GM10248 (cell line): Measurements from ENCODE around the gene FILIP1.

Experiments used
- CTCF ChIA-PET: fragments of 300-600 bp; sonication (Branson Sonifier 250); formaldehyde crosslinking; extraction: SDS; loops from one replicate; lab custom pipeline; 2021; ENCODE audit warnings: antibody characterized with exemption; lab: Yijun Ruan, JAX
- POLR2A ChIA-PET: fragments of 350-650 bp; sonication (Branson Sonifier 250); formaldehyde crosslinking; extraction: SDS; loops from one replicate; lab custom pipeline; 2020; ENCODE audit warnings: antibody characterized with exemption; lab: Yijun Ruan, JAX
- DNase-seq: peaks from one replicate; pipeline ENCODE4 v3.0.0; 2012; ENCODE audit errors: extremely low spot score
- CTCF ChIP-seq: IDR thresholded peaks from 2 replicates; pipeline ENCODE4 v1.5.1; 2012; ENCODE audit warnings: mild to moderate bottlenecking, low read depth; ENCODE audit errors: extremely low read depth, missing control alignments, control extremely low read depth

FILIP1 gene

GRCh38 chr6:75493400-75494064 lies at the start of gene FILIP1:
Gene FILIP1, minus strand, starts transcription at chr6:75493800. Its CDS starts 78,828 bp downstream, at chr6:75414972.
- no peak for DNase-seq
- CTCF ChIA-PET: interaction anchor here (1.1 to 2.6 kb wide), 8 partner anchors 8 to 124 kb away, joined by 3 to 9 read pairs (median 3); no protein-coding TSS in a partner anchor
- no peak for TF ChIP-seq CTCF
- POLR2A ChIA-PET: no interaction called here

- TF ChIP-seq CTCF: no peak
- DNase-seq: no peak
- ChIA-PET POLR2A (no interaction called here), CTCF (no interaction called here)
Observed at GRCh38 chr6:75543311-75543710, 49.7 kb upstream of the FILIP1 start.

GRCh38 chr6:75539136-75539535 lies 45.5 kb upstream of the FILIP1 start:
- TF ChIP-seq CTCF: no peak
- POLR2A ChIA-PET: no interaction called here
- no peak for DNase-seq
- CTCF ChIA-PET: interaction anchor here (1.2 kb wide), 2 partner anchors 10 to 261 kb away, joined by 3 read pairs; no protein-coding TSS in a partner anchor

- ChIA-PET POLR2A (no interaction called here), CTCF (no interaction called here)
- TF ChIP-seq CTCF: no peak
- no peak for DNase-seq
Observed at GRCh38 chr6:75532521-75532920, 38.9 kb upstream of the FILIP1 start.

- DNase-seq: no peak
- no peak for TF ChIP-seq CTCF
- POLR2A ChIA-PET: no interaction called here
- CTCF ChIA-PET: no interaction called here
Observed at GRCh38 chr6:75531174-75531573, 37.6 kb upstream of the FILIP1 start.

GRCh38 chr6:75530696-75531095 lies 37.1 kb upstream of the FILIP1 start:
- CTCF ChIA-PET: interaction anchor here (4.4 kb wide), 1 partner anchor 233 kb away, joined by 25 read pairs; no protein-coding TSS in a partner anchor
- TF ChIP-seq CTCF: no peak
- POLR2A ChIA-PET: no interaction called here

More at GRCh38 chr6:75530696-75531095, 37.1 kb upstream of the FILIP1 start:
- no peak for DNase-seq
